IPS-20b (cell line): ENCODE results near the gene VPS54.

Experiments used
- H3K27ac ChIP-seq: one replicate; pipeline ENCODE4 v1.5.1; 2013; ENCODE audit warnings: low read length
- H3K27me3 ChIP-seq: 2 replicates; pipeline ENCODE4 v1.6.1; 2013; ENCODE audit warnings: mild to moderate bottlenecking, low read length, inconsistent platforms; ENCODE audit not compliant: insufficient read depth
- H3K36me3 ChIP-seq: 2 replicates; pipeline ENCODE4 v1.6.1; 2013; ENCODE audit warnings: low read depth, mild to moderate bottlenecking, inconsistent platforms, low read length, moderate library complexity; ENCODE audit not compliant: insufficient read depth
- H3K4me1 ChIP-seq: 2 replicates; pipeline ENCODE4 v1.6.1; 2013; ENCODE audit warnings: mild to moderate bottlenecking, control low read depth, inconsistent platforms, low read length, moderate library complexity; ENCODE audit not compliant: insufficient read depth
- H3K4me3 ChIP-seq: 2 replicates; pipeline ENCODE4 v1.5.1; 2013; ENCODE audit warnings: mild to moderate bottlenecking, low read length, inconsistent platforms
- H3K9ac ChIP-seq: 2 replicates; pipeline ENCODE4 v1.6.1; 2013; ENCODE audit warnings: low read depth, mild to moderate bottlenecking, inconsistent platforms, low read length, moderate library complexity
- H3K9me3 ChIP-seq: 2 replicates; pipeline ENCODE4 v1.6.1; 2013; ENCODE audit warnings: mild to moderate bottlenecking, low read depth, low read length, inconsistent platforms; ENCODE audit not compliant: insufficient read depth

The VPS54 gene

GRCh38 chr2:63890678-63891077 lies 128.6 kb downstream of the VPS54 start:
- no peaks in the 10 kb centered on the region; the same call in 1 of the 2 replicates for H3K4me1 ChIP-seq
- no peaks in the 10 kb centered on the region for H3K9me3 ChIP-seq
- H3K4me3 ChIP-seq = no peak overlapping the region
- no peaks in the 10 kb centered on the region for H3K27me3 ChIP-seq
- no peak overlapping the region for H3K9ac ChIP-seq
- H3K36me3 ChIP-seq = peaks cover 87% of the 10 kb centered on the region
- no peak overlapping the region for H3K27ac ChIP-seq

GRCh38 chr2:63888490-63889402 lies 130.5 kb downstream of the VPS54 start:
- Histone ChIP-seq H3K4me1 (no peaks in the 10 kb centered on the region; the same call in 1 of the 2 replicates), H3K4me3 (no peak overlapping the region), H3K27me3 (no peaks in the 10 kb centered on the region), H3K9ac (no peak overlapping the region), H3K27ac (no peak overlapping the region), H3K9me3 (no peaks in the 10 kb centered on the region), H3K36me3 (peaks cover 100% of the 10 kb centered on the region)

- Histone ChIP-seq H3K27me3 (no peaks in the 10 kb centered on the region), H3K27ac (no peak overlapping the region), H3K9ac (no peak overlapping the region), H3K9me3 (no peaks in the 10 kb centered on the region), H3K4me1 (no peaks in the 10 kb centered on the region; the same call in 1 of the 2 replicates), H3K36me3 (peaks cover 100% of the 10 kb centered on the region), H3K4me3 (no peak overlapping the region)
Measured at GRCh38 chr2:63888053-63888452, 131.2 kb downstream of the VPS54 start.

DNA sequence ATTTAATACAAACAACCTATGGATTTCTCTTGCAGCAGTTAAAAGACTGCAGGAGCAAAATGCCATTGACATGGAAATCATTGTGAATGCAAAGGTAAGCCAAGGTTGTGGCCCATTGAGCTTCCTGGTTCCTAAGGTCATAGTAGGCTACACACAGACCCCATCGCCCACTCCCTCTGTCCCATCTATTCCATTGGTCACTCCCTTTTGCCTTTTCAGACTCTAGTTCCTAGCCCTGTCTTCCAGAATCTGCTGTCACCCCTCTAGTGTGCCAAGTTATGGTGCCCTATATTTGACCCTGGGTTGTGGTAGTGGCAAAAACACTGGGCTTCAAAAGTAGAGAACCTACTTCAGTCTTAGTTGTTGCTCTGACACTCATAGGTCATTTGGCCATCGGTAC lies 132.8 kb downstream of the VPS54 start:
- no peak overlapping the region for H3K4me3 ChIP-seq

DNA sequence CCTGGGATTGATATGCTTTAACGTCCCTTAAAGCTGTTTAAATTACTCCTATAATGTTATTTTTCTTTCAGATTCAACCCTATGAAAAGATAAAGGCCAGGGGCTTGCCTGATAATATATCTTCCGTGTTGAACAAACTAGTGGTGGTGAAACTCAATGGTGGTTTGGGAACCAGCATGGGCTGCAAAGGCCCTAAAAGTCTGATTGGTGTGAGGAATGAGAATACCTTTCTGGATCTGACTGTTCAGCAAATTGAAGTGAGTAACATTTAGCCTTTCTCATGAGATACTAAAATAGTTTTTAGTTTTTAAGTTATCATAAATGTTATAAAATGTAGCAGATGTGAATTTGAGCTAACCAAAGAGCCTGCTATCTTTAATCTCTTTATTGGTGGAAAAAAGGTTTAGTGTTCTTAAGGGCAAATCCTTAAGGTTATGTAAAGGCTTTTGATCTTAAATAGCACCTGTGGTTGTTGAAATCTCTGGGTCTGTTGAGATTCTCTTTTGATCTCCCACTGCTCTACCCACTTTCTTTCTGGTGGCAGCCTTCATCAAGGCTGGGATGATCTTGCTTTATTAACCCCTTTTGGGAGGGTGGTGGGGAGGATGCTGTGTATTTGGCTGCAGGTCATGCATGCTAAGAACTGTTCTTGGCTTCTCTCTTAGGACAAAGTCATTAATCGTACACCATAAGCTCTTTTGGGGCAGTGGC lies 136.7 kb downstream of the VPS54 start:
- no peak overlapping the region for H3K9ac ChIP-seq
- no peak overlapping the region for H3K27ac ChIP-seq

More for the DNA sequence above, 132.8 kb downstream of the VPS54 start:
- no peak overlapping the region for H3K27ac ChIP-seq
- H3K9ac ChIP-seq = no peak overlapping the region
- H3K36me3 ChIP-seq = peaks cover 100% of the 10 kb centered on the region
- H3K9me3 ChIP-seq = no peaks in the 10 kb centered on the region
- no peaks in the 10 kb centered on the region for H3K27me3 ChIP-seq
- H3K4me1 ChIP-seq = no peaks in the 10 kb centered on the region; the same call in 1 of the 2 replicates

DNA sequence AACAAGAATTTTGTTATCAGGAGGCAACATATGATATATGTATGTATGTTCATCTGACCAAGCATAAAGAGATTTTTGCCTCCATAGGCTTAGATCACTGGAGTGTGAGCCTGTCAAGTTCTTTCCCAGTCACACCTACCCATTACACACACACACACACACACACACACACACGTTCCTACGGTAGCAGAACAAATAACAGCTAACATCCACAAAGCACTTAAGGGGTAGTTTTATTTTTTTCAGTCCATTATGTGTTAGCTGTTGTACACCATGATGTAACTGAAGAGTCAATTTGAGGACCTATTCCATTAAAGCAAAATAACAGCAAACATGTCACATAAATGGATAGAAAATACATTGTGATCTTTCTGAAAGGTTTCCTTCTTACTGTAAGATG lies 138.0 kb downstream of the VPS54 start:
- Histone ChIP-seq H3K4me3 (no peak overlapping the region), H3K27me3 (no peaks in the 10 kb centered on the region), H3K36me3 (peaks cover 87% of the 10 kb centered on the region), H3K9me3 (no peaks in the 10 kb centered on the region), H3K27ac (no peak overlapping the region), H3K4me1 (peaks cover 17% of the 10 kb centered on the region; the same call in 1 of the 2 replicates), H3K9ac (no peak overlapping the region)

More for the DNA sequence above, 136.7 kb downstream of the VPS54 start:
- Histone ChIP-seq H3K9me3 (no peaks in the 10 kb centered on the region), H3K4me1 (peaks cover 10% of the 10 kb centered on the region; the same call in 1 of the 2 replicates), H3K36me3 (peaks cover 87% of the 10 kb centered on the region), H3K4me3 (no peak overlapping the region), H3K27me3 (no peaks in the 10 kb centered on the region)

- Histone ChIP-seq H3K4me1 (peaks cover 22% of the 10 kb centered on the region; the same call in 1 of the 2 replicates), H3K4me3 (no peak overlapping the region), H3K9me3 (no peaks in the 10 kb centered on the region), H3K27me3 (no peaks in the 10 kb centered on the region), H3K36me3 (peaks cover 87% of the 10 kb centered on the region), H3K27ac (no peak overlapping the region), H3K9ac (no peak overlapping the region)
Measured at GRCh38 chr2:63880625-63881024, 138.6 kb downstream of the VPS54 start.

DNA sequence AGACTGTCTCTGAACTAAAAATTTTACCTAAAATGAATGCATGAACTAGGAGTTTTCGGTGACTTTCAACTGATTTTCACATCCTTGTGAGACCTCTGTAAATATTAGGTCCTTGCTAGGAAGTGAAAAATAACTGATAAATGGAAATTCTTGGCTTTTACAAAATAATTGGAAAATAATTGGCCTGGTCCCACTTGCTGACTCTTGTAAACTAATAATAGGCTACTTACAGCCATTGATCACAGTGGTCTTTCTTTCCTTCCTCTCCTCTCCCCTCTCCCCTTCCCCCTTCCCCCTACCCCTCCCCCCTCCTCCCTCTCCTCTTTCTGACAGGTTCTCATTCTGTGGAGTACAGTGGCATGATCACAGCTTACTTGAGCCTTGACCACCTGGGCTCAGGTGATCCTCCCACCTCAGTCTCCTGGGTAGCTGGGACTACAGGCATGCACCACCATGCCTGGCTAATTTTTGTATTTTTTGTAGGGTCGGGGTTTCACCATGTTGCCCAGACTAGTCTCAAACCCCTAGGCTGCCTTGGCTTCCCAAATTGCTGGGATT lies 139.3 kb downstream of the VPS54 start:
- peaks cover 25% of the 10 kb centered on the region; the same call in 1 of the 2 replicates for H3K4me1 ChIP-seq
- H3K4me3 ChIP-seq = no peak overlapping the region
- no peak overlapping the region for H3K27ac ChIP-seq
- H3K9ac ChIP-seq = no peak overlapping the region
- H3K36me3 ChIP-seq = peaks cover 87% of the 10 kb centered on the region
- no peaks in the 10 kb centered on the region for H3K27me3 ChIP-seq
- H3K9me3 ChIP-seq = no peaks in the 10 kb centered on the region

DNA sequence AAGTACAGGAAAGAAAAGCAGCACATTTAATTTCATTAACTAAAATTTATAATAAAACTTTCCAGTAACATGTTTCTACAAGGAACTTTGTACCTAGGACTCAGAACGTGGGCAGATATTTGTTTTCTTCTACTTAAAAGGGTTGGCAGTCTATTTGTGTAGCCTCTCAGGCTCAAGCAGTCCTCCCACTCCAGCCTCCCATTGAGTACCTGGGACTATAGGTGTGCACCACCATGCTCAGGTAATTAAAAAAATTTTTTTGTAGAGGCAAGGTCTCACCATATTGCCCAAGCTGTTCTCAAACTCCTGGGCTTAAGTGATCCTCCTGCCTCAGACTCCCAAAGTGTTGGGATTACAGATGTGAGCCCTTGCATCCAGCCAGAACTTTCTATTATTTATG lies 140.7 kb downstream of the VPS54 start:
- Histone ChIP-seq H3K9me3 (no peaks in the 10 kb centered on the region), H3K27me3 (no peaks in the 10 kb centered on the region), H3K27ac (no peak overlapping the region), H3K36me3 (peaks cover 87% of the 10 kb centered on the region), H3K4me1 (peaks cover 25% of the 10 kb centered on the region; the same call in 1 of the 2 replicates), H3K9ac (no peak overlapping the region), H3K4me3 (no peak overlapping the region)

GRCh38 chr2:63876311-63876710 lies 142.9 kb downstream of the VPS54 start:
- Histone ChIP-seq H3K27me3 (no peaks in the 10 kb centered on the region), H3K4me1 (peaks cover 25% of the 10 kb centered on the region; the same call in 1 of the 2 replicates), H3K27ac (no peak overlapping the region), H3K9me3 (no peaks in the 10 kb centered on the region), H3K9ac (no peak overlapping the region), H3K36me3 (peaks cover 87% of the 10 kb centered on the region), H3K4me3 (no peak overlapping the region)

GRCh38 chr2:63875559-63876245 lies 143.5 kb downstream of the VPS54 start:
- peaks cover 25% of the 10 kb centered on the region for H3K4me1 ChIP-seq
- no peaks in the 10 kb centered on the region for H3K27me3 ChIP-seq
- no peak overlapping the region for H3K4me3 ChIP-seq
- no peak overlapping the region for H3K9ac ChIP-seq
- no peak overlapping the region for H3K27ac ChIP-seq
- H3K36me3 ChIP-seq = peaks cover 86% of the 10 kb centered on the region
- no peaks in the 10 kb centered on the region for H3K9me3 ChIP-seq
